ENCODE measurements around the gene MAN2B1. TPM values are rescaled to one million over a fixed set of nuclear protein-coding genes. Genes with fewer than 3 reads are reported as not detected.
"Not testable (repeated sequence)": the region's sequence is repeated elsewhere in the genome, so short reads cannot be mapped to it uniquely, and the experiment has no call there.

Gene MAN2B1
- total RNA-seq, 1 donor from 2014 or later = 49.1 TPM

DNA sequence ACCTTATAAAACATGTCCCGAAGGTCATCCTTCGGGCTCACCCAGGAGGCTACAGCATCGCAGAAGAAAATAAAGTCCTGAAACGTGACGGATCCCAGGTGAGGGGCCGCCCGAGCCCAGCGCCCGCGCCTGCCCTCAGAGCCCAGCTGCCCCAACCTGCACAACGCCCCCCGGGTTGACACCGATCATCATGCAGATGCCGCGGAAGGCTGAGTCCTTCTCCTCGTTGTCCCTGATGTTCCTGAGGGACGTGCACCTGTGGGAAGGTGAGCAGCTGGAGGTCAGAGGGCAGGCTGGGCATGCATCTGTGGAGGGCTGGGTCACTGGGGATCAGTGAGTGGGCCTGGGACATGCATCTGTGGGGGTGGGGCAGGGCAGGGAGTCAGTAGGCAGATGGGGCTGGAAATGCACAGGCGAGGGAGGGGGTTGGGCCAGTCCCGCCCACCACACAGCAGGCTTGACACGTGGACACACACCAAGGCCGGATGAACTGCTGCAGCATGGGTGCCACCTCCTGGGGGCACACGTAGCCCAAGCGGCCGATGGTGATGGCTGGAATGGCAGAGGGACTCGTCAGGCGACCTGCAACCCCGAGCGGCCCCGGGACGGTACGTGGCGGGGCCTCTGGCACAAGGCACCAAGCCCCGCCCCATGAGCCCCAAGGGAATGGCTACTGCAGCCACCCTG is 35.2 kb upstream of the MAN2B1 start:
- no peaks in the 10 kb centered on the region for H3K9me3 ChIP-seq
- H3K27ac ChIP-seq = no peak overlapping the region
- H3K27me3 ChIP-seq = no peaks in the 10 kb centered on the region
- no peak overlapping the region for H3K4me3 ChIP-seq
- TF ChIP-seq POLR2A (IDR thresholded peaks at IDR 0.05) (no peak), POLR2AphosphoS5 (IDR thresholded peaks at IDR 0.05; ENCODE audit: insufficient read depth in 1 of 2, low read depth in 1 of 2) (no peak)
- TF ChIP-seq, protein P1, sequence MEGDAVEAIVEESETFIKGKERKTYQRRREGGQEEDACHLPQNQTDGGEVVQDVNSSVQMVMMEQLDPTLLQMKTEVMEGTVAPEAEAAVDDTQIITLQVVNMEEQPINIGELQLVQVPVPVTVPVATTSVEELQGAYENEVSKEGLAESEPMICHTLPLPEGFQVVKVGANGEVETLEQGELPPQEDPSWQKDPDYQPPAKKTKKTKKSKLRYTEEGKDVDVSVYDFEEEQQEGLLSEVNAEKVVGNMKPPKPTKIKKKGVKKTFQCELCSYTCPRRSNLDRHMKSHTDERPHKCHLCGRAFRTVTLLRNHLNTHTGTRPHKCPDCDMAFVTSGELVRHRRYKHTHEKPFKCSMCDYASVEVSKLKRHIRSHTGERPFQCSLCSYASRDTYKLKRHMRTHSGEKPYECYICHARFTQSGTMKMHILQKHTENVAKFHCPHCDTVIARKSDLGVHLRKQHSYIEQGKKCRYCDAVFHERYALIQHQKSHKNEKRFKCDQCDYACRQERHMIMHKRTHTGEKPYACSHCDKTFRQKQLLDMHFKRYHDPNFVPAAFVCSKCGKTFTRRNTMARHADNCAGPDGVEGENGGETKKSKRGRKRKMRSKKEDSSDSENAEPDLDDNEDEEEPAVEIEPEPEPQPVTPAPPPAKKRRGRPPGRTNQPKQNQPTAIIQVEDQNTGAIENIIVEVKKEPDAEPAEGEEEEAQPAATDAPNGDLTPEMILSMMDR (IDR thresholded peaks at IDR 0.05) = no peak
- intact Hi-C loops (cut with DNase I) = no loop called here
- peaks cover 7% of the 10 kb centered on the region for H3K4me1 ChIP-seq
- DNase-seq (ENCODE audit: extremely low spot score in 2 of 2) = no peak
- peaks cover 2 to 66% of the 10 kb centered on the region in 2 donors for H3K36me3 ChIP-seq

DNA sequence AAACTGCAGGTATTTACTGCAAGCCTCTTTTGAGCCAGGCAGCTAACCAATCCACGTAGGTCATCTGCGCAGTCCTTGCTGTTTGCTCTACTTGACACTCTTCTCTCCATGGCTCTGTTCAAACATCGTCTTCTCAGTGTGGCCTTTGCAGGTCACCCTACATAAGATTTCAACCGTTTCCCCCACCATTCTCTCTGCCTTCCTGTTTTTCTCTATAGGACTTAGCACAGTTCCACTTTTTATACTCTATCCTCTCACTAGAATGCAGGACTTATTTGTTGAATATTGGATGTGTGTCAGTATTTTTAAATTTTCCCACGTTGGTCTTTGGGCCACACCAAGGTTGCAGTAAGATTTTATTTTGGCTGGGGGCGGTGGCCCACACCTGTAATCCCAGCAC is 31.6 kb upstream of the MAN2B1 start:
- intact Hi-C loops (cut with DNase I) = no loop called here
- no peaks in the 10 kb centered on the region for H3K9me3 ChIP-seq
- H3K4me1 ChIP-seq = peaks cover 26% of the 10 kb centered on the region
- no peak for DNase-seq (ENCODE audit: extremely low spot score in 2 of 2)
- H3K4me3 ChIP-seq = no peak overlapping the region
- no peaks in the 10 kb centered on the region for H3K27me3 ChIP-seq
- no peak for TF ChIP-seq POLR2AphosphoS5 (IDR thresholded peaks at IDR 0.05; ENCODE audit: insufficient read depth in 1 of 2, low read depth in 1 of 2)
- no peak for TF ChIP-seq POLR2A (IDR thresholded peaks at IDR 0.05)
- TF ChIP-seq, protein P1 (IDR thresholded peaks at IDR 0.05) = no peak
- H3K36me3 ChIP-seq = peaks cover 0 to 30% of the 10 kb centered on the region in 2 donors
- H3K27ac ChIP-seq = no peak overlapping the region

DNA sequence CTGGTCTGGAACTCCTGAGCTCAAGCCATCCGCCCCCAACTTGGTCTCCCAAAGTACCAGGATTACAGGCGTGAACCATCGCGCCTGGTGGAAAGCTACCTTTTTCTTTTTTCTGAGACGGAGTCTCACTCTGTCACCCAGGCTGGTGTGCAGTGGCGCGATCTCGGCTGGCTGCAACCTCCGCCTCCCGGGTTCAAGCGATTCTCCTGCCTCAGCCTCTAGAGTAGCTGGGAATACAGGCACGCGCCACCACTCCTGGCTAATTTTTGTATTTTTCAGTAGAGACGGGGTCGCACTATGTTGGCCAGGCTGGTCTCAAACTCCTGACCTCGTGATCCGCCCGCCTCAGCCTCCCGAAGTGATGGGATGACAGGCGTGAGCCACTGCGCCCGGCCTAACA is 30.9 kb upstream of the MAN2B1 start:
- peaks cover 0 to 23% of the 10 kb centered on the region in 2 donors for H3K36me3 ChIP-seq
- DNase-seq (ENCODE audit: extremely low spot score in 2 of 2); intact Hi-C loops (cut with DNase I); H3K27ac ChIP-seq; H3K27me3 ChIP-seq; H3K9me3 ChIP-seq: not testable (repeated sequence)
- peak overlapping the region in 1 of 2 donors; percentile 66 for H3K4me3 ChIP-seq
- H3K4me1 ChIP-seq = peaks cover 26% of the 10 kb centered on the region

DNA sequence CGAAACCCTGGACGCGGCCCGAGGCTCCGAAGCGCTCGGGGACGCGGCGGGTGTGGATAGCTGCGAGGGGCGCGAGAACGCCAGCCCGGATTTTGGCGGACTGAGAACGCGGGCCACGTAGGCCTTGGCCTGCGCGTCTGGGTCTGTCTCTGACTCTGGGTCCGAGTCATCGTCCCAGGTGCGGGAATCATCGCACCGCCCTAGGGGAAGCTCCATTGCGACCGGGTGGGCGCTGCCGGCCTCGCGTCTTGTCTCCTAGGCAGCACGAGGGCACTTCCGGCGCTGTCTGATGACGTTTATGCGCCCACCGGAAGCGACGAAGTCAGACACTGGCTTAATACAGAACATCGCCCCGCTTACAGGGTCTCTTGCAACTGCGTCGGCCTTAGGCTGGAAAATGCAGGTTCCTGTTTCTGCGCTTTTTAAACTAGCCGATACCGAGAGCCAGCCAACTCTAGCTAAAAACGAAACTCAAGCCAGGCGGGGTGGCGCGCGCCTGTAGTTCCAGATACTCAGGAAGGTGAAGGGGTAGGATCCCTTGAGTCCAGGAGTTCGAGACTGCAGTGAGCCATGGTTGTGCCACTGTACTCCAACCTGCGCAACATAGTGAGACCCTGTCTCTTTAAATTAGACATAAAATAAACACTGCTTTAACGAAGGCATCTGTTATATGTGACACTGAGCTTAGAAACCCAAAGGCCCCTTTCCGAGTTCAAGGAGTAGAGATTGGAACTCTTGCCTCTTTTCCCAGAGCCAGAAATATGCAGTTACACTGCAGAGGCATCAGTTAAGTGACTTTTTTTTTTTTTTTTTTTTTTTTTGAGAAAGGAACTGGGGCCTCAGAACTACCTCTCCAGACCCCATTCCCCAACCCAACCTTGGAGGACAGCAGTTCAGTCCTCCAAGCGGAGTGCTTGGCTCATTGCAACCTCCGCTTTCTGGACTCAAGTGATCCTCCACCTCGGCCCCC is 30.1 kb upstream of the MAN2B1 start, which contains the start of gene FBXW9:
TSS of gene FBXW9 (minus strand) at position 266 of the 970 bp plus-strand sequence. CDS start at position 216, 50 bp downstream.
- peaks cover 26% of the 10 kb centered on the region for H3K4me1 ChIP-seq
- TF ChIP-seq POLR2AphosphoS5 (IDR thresholded peaks at IDR 0.05; ENCODE audit: insufficient read depth in 1 of 2, low read depth in 1 of 2) = peak; percentile 92 to 94
- TF ChIP-seq POLR2A (IDR thresholded peaks at IDR 0.05) = no peak
- H3K27me3 ChIP-seq = no peaks in the 10 kb centered on the region
- peak within 1 kb of the TSS; percentile 66 to 78 for H3K4me3 ChIP-seq
- peak within 1 kb of the TSS; percentile 80 for H3K27ac ChIP-seq
- H3K9me3 ChIP-seq = no peaks in the 10 kb centered on the region
- DNase-seq (ENCODE audit: extremely low spot score in 2 of 2) = peak in 1 of 2 donors; percentile 95
- intact Hi-C loops (cut with DNase I) = no loop called here
- peaks cover 0 to 15% of the 10 kb centered on the region in 2 donors for H3K36me3 ChIP-seq

DNA sequence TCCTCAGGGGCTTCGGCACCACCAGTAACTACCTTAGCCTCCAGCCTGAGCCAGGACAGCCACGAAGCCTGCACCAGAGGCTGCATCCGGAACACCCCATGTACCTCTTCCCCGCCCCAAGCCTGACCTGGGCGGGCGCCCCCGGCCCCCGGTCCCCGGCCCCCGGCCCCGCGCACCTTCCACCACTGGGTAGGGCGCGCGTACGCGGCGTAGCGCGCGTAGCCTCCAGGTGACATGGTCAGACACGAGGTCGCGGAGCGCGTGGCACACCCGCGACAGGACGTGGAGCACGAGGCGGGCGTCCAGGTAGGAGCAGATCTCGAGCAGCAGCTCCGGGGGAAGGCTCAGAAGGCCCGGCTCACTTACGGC is 29.4 kb upstream of the MAN2B1 start:
- TF ChIP-seq POLR2A (IDR thresholded peaks at IDR 0.05) (no peak), POLR2AphosphoS5 (IDR thresholded peaks at IDR 0.05; ENCODE audit: insufficient read depth in 1 of 2, low read depth in 1 of 2) (no peak)
- TF ChIP-seq, protein P1 (IDR thresholded peaks at IDR 0.05) = no peak
- no peak for DNase-seq (ENCODE audit: extremely low spot score in 2 of 2)
- Histone ChIP-seq H3K9me3 (no peaks in the 10 kb centered on the region), H3K4me3 (peak overlapping the region; percentile 66 to 78), H3K36me3 (peaks cover 0 to 9% of the 10 kb centered on the region in 2 donors), H3K4me1 (peaks cover 26% of the 10 kb centered on the region), H3K27ac (no peak overlapping the region), H3K27me3 (no peaks in the 10 kb centered on the region)
- intact Hi-C loops (cut with DNase I) = no loop called here
